HG02938 (cell line): ENCODE measurements around the gene SPATA7.
A peak's percentile ranks its signal among the peaks of the same experiment; 100 is the strongest.

Source experiments
- ATAC-seq: cut with Tn5 transposase; IDR thresholded peaks from one replicate; pipeline ENCODE4 v1.9.1; 2021; ENCODE audit warnings: mild to moderate bottlenecking, moderate library complexity; ENCODE audit not compliant: unreplicated experiment

SPATA7 gene

DNA sequence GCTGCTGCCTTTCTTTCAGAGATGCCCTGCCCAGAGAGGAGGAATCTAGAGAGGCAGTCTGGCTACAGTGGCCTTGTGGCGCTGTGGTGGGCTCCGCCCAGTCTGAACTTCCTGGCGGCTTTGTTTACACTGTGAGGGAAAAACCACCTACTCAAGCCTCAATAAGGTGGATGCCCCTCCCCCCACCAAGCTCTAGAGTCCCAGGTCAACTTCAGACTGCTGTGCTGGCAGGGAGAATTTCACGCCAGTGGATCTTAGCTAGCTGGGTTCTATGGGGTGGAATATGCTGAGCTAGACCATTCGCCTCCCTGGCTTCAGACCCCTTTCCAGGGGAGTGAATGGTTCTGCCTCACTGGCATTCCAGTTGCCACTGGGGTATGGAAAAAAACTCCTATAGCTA lies 25.6 kb downstream of the SPATA7 start:
- no peak for ATAC-seq

DNA sequence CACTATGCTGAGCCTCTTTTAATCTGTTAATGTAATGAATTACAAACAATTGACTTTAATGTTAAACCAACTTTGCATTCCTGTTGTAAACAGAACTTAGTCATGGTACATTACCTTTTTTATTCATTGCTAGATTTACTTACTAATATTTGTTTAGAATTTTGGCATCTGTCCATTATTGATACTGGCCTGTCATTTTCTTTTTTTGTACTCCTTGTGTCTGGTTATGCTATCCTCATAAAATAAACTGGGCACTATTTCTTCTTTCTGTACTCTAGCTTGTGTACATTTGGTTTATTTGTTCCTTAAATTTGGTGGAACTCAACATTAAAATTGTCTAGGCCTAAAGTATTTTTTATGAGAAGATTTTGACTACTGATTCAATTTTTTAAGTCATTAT lies 32.1 kb downstream of the SPATA7 start:
- no peak for ATAC-seq

DNA sequence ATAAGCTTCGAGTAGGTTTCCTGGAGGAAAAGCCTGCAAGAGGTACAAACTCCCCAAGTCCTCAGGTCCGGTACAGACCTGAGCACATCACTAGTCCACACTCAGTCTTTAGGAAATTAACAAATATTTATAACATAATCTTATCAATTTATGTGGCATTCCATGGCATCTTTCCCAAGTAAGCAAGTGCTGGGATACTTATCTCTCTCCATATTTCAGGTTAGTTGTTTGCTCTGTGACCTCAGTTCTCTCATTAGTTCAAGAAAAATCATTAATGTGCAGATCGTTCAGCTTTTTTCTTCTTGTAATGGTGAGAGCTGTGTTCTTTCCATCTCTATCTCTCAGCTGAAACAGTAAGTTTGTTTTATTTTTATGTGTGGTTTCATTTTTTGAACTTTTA lies 34.7 kb downstream of the SPATA7 start:
- ATAC-seq, result no peak

DNA sequence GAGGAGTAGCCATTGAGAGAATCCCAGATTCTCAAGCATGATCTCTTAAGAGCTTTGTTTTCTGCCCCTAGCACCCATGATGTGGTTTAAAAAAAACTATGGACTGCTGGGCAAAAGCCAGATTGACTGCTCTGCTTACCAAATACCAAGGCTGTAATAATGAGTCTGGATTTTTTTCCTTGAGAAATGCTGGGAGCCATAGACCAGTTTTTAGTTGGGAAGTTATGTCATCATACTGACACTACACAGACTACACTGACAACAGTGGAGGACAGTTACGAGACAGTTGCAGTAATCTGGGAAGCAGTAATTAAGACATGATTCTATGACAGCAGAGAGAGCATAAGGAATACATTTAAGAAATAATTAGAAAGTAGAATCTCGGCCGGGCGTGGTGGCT lies 35.8 kb downstream of the SPATA7 start:
- ATAC-seq, result no peak

DNA sequence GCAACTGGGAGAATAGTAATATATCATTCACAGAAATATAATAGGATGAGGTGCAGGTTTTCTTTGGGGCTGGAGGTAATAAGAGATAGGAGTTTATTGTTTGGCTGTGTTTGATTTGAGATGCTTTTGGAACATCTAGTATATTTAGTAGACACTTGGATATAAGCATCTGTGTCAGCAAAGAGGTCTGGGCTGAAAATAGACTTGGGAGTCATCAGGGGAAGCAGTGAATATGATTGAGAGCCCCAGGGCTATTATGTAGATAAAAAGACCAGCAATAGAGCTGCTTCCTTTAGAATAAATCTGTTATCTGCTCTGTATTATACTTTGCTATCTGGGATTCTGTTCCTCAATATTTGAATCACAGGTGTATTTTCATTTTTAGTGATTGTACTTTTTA lies 36.6 kb downstream of the SPATA7 start:
- no peak for ATAC-seq

DNA sequence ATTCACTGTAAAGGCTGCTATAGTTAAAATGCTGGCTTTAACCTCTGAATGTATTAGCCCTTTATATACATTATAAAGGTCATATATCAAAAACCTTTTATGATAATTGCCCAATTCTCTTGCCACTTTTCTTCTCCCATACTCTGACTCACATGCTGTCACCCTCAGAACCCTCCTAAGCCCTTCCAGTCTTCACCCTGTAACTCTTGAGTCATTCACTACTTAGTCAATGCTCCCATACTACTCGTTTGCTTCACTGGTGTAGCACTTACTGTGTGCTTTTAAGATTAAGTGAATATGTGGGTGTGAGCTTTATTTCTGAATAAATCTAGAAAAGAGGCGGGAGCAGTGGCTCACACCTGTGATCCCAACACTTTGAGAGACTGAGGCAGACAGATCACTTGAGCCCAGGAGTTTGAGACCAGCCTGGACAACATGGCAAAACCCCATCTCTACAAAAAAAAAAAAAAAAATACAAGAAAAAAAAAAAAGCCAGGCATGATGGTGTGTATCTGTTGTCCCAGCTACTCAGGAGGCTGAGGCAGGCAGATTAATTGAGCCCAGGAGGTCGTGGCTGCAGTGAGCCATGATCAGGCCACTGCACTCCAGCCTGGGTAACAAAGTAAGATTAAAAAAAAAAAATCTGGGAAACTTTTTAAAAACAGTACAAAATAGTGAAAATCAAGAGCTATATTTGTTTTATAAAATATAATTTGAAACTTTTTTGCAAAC lies 37.6 kb downstream of the SPATA7 start:
- no peak for ATAC-seq

DNA sequence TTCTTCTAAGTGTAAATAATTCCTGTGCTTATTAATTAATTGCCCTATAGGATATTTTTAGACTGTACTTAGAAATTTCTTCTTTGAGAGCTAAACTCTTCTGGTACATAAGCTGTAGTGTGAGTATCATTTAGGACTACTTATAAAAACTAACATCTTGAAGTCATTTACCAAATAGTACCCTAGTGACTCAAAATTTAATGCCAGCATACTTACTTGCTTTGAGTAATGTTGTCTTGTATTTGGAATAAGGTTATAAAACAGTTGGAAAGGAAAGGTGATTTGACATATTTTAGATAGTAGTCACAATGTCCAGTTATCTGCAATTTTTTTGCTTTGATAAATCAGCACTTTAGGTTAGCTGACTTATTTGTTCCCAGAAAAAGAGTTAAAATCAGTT lies 39.1 kb downstream of the SPATA7 start:
- no peak for ATAC-seq

DNA sequence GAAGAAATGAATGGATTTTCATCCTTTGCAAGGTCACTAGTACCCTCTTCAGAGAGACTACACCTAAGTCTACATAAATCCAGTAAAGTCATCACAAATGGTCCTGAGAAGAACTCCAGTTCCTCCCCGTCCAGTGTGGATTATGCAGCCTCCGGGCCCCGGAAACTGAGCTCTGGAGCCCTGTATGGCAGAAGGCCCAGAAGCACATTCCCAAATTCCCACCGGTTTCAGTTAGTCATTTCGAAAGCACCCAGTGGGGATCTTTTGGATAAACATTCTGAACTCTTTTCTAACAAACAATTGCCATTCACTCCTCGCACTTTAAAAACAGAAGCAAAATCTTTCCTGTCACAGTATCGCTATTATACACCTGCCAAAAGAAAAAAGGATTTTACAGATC lies 40.8 kb downstream of the SPATA7 start:
- no peak for ATAC-seq

DNA sequence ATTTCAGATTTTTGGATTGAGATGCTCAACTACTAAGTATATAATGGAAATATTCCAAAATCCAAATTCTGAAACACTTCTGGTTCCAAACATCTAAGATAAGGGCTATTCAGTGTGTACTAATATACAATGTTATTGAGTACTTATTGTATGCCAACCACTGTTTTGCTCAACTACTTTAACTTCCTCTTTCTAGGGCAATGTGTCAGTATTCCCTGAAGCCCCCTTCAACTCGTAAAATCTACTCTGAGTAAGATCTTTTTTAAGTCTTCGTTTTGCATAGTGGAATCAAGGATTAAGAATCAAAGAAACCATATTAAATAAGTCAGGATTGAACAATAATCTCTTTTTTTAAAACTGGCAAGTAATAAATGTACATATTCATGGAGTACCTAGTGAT lies 45.5 kb downstream of the SPATA7 start:
- no peak for ATAC-seq

DNA sequence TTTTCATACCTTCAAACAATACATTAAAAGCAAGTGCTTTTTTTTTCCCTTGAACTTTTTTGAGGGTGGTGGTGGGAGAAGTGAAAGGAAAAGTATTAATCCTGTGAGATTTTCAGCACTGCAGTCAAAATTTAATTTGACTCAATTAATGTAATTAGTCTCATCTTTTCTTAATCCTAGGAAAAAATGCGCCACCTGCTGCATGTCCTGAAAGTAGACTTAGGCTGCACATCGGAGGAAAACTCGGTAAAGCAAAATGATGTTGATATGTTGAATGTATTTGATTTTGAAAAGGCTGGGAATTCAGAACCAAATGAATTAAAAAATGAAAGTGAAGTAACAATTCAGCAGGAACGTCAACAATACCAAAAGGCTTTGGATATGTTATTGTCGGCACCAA lies 52.2 kb downstream of the SPATA7 start:
- no peak for ATAC-seq

DNA sequence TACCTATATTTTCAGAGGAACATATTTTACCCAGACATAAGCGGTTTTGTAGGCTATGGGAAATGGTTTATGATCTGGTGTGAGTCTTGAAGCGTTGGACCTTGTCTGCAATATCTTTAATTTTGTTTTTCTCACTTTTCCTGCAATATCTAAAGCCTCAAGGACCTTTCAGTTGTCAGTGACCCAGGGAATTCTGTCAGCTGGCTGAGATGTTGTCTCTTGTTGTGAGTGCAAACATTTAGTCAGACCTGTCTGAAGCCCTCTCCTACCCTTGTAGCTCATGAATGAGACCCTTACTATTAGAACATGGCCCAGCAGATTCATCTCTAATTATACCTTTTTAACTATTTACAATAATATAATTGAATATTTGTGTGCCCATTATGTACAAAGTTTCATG lies 53.6 kb downstream of the SPATA7 start:
- ATAC-seq, result no peak

DNA sequence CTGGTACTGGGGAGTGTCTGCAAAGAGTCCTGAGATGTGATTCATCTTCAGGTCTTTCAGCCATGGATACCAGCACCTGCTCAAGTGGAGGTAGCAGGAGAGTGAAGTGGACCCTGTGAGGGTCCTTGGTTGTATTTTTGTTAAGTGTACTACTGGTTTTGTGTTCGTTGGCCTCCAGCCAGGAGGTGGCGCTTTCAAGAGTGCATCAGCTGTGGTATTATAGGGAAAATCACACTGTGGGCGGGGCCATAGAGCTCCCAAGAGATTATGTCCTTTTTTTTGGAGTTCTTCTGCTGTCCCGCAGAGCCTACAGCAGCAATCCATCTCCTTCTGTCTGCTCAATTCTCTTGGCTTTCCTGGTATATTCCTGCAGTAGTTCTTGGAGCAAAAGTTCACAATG lies 66.8 kb downstream of the SPATA7 start:
- no peak for ATAC-seq

DNA sequence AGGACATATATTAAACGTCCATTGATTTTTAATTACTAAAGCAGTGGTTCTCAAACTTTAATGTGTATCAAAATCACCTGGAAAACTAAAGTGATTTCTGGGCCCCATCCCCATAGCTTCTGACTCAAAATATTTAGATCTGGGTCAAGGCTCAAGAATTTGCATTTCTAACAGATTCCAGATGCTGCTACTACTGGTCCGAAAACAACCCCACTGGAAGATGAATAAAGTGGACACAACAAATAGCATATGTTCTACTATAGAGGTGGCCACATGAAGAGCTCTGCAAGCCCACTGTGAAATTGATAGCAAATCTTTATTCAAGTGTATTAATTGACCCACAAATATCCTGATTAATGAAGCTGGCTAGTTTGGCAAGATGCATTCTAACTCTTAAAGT lies 69.4 kb downstream of the SPATA7 start:
- no peak for ATAC-seq

DNA sequence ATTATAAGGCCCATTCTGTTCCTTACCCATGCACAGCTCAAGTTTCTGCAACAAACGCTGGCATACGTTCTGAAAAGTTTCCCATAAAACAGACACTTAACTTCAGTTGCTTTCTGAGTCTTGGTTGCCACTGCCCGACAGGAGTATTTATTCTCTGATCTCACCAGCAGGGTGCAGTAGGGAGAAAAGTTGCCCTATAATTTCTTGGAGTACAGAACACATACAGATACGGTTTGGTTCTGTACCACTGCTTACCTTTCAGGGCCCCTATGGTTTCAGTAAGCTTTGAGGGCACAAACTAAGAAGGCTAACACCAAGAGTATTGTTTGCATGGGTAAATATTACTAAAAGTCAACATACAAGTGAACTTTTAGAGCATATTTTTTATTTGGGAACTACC lies 77.9 kb downstream of the SPATA7 start:
- peak; percentile 65 for ATAC-seq

DNA sequence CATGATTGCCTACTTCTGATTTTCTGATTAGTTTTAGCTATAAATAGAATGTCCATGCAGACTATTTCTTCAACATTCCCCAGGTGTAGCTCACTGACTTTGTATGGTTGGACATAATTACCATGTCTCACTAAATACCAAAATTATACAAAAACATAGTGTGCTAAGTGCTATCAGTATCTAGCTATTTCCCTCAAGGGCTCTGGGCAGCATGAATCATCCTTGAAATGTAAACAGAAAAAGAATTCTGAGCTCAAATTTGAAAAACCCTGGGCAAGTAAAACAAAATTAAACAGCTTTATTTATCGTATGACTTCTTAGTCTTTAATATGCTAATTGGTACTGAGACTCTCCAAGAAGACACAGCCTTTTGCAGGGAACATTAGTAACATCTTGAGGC lies 82.9 kb downstream of the SPATA7 start:
- no peak for ATAC-seq

DNA sequence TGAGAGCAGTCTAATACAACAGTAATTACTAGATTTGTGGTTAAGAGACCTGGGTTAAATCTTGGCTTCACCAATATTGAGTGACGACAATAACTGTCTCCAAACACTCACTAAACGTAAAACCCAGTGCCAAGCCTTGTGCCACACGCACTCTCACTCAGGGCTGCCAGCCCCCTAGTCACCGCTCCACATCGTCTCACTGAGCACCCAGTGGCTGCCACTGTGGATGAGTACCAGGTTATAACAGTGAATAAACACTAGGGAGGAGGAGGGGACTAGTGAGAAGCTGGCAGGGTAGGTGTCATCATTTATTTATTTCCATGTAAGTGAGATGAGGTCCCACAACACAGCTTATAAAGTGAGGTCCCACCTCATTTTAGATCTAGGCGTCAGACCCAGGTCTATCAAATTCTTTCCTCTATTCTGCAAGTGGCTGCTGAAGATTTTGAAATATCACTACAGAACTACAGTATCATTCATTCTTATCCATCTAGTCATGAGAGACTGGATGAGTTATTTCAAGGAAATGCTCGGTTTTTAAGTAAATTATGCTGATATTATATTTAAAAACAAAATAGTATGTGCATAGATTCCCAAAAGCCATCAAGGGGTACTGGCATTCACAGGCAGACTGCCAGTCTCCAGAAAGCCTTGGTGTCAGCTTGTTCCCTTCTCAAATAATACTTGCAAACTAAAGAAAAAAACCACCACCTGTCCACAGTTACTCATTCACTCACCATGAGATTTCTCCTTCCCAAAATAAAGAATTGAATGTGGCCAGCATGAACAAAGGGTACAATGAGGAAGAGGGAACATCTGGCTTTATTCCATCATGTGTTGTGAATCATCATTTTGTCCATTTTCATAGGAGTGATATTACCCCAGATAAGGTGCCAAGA lies 85.3 kb downstream of the SPATA7 start:
- no peak for ATAC-seq

DNA sequence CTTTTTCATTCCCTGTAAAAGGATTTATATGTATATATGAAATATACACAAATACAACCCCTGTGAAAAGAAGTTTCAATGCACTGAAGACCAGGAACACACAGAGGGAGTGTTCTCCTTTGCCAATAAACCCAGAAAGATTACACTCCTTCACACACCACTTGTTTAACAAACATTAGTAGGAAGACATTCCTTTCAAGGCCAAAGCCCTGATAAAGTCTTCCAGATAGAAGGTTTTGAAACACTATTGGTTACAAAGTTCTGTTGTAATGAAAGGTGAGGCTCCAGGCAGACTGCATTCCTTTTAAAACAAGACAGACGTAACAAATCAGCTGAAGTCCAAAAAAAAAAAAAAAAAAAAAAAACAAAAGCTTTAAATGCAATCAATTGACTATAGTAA lies 88.3 kb downstream of the SPATA7 start:
- no peak for ATAC-seq

DNA sequence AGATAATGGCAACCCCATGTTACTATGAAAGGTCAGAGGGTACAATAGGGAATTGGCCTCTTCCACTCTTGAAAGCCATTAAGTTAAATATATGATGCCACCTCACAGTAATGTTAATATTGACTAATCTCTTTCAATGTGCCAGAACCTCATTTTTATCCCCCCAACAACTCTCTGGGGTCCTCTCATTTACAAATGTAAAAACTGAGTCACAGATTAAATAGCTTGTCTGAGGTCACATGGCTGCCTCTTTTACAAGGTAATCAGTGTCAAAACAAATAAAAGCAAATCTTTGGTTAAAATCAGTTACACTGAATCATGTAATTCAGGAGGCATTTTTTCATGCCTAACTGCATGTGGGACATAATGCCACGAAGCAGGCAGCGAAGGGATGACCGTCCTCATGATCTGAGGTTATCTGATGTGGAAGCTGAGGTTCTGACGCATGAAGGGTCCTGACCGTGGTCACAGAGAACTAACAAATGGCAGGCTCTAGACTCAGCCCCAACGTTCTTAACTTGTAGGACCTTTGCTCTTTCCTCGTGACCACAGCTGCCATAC lies 90.8 kb downstream of the SPATA7 start:
- no peak for ATAC-seq

DNA sequence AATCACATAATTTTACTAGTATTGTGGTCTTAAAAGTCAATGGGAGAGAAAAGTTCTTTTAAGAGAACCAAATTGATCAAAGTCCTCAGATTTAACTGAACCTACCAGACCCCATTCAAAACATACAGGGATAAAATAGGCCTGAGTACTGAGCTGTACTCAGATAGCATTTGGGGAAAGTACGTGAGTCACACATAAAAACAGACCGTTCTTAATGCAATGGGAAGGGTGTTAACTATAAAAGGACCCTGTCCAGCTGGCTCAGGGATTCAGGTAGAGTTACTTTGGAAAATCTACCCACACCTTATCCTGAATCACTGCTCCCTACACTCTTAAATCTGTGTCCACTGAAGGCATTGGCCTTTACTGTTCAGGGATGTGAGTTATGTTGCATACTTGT lies 91.4 kb downstream of the SPATA7 start:
- no peak for ATAC-seq

DNA sequence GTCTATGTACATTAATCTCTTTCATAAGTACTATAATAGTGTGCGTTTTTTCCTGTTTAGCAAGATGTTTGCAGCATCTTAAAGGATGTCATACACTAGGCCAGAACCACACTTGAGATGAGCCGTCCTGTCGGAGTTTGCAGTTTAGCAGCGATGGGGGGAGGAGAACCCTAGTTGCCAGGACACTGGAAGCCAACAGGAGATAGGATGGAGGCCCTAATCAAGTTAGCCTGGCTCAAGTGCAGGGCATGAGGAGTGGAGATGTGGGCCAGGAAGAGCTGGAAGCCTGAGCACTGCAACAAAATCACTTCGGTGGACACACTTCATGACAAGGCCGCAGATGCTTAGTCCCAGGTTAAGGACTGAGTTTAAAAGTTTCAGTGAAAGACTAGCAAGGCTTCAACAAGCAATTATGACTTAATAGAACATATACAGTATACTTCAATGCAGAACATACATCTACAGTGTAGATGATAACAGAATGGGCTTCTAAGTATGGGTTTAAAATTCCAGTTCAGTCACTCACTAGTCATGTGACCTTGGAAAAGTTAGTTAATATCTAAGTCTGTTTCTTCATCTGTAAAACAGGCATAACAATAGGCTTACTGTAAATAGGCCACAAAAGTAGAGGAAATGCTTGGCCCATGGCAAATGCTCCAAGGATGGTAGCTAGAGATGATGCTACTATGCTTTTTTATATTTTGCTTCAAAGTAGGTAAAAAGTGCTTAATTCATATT lies 92.2 kb downstream of the SPATA7 start:
- no peak for ATAC-seq

DNA sequence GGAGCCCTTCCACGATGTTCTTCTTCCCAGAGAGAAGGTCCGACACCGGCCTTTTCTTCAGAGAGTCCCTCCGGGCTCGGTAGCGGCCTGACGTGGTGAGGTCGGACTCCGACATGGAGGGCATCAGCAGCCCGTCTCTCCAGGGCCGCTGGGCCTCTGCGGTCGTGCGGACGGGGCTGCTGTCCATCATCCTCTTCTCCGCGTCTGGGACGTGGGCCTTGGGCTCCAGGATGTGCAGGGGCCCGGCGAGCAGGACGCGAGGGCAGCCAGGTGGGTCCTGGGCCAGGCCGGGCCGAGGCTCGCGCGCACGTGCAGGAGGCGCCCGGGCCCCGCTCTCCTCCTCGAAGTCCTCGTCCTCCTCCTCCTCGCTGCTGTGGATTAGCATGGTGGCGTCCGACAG lies 93.5 kb downstream of the SPATA7 start:
- ATAC-seq, result no peak
